HG02571 (cell line): ENCODE measurements around the gene TMIGD3.

Experiments
- ATAC-seq: cut with Tn5 transposase; IDR thresholded peaks from one replicate; pipeline ENCODE4 v1.9.1; 2021; ENCODE audit warnings: mild to moderate bottlenecking, moderate library complexity; ENCODE audit not compliant: unreplicated experiment

TMIGD3 gene

DNA sequence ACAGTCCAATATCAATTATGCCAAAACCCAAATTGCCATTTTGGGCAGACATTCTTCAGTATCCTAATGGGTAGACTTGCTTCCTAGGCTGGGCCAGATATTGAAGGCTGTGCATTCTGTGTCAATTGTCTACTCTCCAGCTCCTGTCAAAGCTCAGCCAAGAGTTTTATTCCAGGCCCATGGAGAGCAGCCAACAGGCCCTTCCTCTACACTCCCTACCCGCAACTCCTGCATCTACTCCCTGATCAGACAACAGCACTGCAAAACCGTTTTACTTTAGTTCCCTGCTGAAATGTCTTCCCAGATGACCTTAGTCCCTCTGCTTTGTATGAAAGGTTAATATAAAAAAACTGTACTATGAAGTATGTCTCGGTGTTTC is 6.6 kb upstream of the TMIGD3 start:
- no peak for ATAC-seq

DNA sequence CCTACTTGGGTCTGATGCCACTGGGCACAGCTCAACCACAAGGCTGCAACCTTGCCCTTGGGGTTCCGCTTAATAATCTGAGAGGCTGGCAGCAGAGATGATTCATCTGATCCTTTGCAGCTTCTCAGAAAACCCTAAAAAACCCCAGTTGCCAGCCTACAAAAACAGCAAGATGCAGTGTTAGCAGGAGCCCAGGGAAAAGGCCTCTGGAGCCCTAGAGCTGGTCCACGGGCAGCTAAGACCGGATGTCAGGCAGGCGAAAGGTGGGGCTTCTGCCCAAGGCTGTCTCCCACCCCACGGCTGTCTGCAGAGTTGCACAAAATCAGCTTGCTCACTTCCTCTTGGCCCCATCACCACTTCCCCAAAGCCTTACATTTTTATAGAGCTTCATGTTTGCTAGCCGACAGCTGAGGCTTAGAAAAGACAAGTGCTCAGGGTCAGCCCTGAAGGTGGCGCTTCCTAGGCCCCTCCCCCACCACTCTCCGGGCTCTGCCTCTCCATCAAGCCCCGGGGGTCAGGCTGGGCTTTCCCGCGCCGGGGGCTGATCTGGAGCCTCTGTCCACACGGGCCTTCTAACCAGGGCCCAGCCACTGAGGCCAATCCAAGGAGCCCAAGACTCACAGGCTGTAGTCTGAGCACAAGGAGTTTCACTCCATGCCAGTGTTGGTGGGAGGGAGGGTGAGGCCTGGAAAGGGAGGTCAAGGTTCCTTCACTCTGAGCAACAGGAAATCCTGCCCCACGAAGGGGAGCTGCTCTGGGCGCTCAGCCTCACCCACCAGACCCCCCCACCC is 4.2 kb upstream of the TMIGD3 start:
- peak; percentile 35 for ATAC-seq

DNA sequence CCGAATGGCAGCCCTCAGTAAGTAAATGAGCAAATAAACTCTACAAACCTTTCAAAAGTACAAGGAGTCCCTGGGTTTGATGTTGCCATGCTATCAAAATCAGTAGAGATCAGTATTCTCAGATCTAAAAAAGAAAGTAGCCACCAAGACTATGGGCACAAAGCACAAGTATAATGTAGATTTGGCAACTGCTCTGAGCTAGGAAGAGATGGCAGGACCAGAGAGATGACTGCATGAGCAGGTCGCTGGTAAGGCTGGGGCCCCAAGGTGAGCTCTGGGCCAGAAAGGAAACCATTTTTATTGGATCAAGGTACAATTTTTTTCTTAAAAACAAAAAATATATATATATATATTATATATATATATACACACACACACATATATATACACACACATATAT is 3.1 kb upstream of the TMIGD3 start:
- no peak for ATAC-seq

DNA sequence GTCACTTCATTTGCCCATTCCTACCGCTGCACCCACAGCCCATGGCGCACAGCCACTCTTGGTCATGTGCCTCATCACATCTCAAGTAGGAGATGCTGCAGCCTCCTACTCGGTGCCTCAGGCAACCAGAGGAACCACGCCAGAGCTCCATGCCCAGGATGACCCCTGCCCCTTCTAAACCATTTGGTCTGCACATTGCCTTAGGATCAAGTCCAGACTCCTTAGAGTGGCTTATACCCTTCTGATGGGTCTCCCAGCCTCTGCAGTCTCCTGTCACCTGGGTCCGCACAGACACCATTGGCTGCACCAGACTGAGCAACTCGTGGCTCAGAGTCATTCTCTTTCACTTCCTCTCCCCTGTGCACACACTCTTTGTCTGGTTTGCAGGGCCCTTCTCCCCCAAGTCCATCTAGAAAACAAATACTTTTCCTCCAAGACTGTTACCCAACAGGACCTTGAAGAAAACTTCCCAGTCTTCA is 2.2 kb upstream of the TMIGD3 start:
- peak; percentile 58 for ATAC-seq

DNA sequence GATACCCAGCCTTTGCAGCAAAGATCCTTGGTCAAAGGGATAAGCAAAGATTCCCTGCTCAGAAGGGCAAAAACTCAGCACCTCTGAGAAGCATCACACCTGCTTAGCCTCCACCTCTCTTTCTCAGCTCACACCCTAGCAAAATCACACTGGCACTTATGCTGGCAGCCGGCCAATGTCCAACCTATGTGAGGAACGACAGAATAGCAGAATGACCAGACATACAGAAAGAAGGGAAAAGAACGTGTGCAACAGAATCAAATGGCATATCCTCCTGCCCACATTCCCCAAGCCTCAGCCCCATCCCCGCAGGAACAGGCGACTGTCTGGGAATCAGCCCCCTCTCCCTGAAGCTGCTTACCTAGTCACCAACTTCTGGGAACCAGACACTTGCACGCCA is 664 bp upstream of the TMIGD3 start:
- ATAC-seq: no peak

DNA sequence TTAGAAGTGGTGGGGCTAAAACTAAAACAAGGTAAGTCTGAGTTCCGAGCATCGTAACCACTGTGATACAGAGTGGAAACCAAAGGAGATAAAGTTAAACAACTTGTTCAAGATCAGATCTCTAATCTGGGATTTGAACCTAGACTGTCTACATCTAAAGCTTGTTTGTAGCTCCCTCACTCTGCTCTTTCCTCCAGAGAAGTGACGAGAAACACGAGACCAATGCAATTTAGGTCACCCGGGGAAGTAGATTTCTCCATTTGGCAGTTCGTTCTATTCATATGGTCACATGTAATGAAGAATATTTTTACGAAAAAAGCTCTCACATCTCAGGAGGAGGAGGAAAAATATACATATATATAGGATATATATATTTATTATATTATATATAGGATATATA is 1.8 kb downstream of the TMIGD3 start:
- no peak for ATAC-seq

DNA sequence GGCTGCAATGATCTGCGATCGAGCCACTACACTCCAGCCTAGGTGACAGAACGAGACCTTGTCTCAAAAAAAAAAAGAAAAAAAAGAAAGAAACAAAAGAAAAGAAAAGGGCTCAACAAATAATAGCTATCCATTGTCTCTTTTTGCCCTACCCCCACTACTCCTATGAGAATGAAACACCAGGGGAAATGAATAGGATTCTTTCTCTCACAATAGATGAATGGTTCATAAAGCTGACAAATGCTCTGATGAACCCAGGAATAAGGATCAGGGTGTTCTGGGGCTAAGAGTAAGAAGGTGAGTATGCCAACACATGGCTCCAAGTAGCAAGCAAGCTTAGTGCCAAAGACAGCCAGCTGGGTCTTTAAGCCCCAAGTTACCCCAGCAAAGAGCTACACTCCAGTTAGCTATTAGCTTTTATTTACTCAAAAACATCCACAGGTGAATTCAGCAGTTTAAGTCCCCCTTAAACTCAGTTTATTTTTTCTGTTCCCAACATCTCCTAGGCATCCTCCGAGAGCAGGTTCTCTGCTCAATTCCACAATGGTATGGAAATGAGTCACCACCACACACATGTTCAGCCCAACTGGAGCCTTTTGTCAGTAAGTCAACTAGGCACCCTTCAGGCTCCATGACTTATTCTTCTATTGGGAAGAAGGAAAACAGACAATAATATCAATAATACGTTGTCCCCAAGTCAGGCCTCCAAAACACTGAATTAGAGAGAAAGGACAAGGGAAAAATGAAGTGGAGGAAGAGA is 4.2 kb downstream of the TMIGD3 start:
- ATAC-seq: no peak

DNA sequence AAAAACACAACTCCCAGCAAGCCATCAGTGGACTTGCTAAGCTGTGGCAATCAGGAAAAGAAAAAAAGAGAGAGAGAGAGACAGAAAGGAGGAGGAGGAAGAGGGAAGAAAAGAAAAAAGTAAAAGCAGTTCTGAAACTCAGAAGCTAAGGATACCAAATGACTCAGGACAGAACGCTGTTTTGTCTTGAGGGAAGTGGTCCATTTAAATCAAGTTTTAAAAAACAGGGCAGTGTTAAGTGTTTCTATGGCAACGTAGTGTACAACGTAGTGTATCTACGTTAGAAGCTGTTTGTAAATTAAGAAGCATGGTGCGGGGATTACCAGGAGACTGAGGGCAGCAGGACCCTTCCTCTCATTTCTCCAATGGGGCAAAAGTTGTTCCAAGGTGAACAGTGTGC is 5.8 kb downstream of the TMIGD3 start:
- no peak for ATAC-seq

DNA sequence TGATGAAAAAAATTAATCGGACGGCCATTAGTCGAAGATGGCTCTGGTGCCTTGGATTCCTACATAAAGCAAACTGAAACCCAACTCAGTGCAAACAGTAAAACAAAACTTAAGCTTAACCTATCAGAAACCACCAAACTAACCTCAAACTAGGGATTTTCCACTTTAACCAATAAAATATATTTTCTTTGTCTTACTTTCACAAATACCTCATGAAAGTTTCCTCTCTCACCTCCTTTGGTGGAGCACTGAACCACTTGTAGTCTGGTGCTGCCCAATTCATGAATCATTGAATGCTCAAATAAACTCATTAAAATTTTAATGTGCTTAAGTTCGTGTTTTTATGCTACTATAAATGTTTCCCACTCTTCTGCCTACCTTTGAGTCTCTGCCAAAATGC is 7.0 kb downstream of the TMIGD3 start:
- no peak for ATAC-seq

DNA sequence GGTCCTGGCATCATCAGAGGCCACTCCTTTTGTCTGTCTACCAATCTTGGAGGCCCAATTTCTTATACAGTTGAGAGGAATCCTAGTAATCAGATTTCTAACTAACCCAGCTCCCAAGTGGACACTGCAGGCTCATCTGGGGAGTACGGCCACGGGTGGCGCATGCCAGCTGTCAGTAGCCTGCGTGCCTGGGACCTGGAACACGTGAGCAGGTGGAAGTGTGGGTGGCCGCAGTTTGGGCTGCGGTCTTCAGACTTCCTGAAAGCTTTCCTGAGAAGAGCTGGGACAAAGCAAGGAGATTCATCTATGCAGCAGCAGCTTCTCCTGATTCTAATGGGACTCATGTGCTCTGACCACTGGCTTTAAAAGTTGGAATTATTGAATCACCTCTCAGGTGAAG is 12.4 kb downstream of the TMIGD3 start:
- ATAC-seq: no peak

DNA sequence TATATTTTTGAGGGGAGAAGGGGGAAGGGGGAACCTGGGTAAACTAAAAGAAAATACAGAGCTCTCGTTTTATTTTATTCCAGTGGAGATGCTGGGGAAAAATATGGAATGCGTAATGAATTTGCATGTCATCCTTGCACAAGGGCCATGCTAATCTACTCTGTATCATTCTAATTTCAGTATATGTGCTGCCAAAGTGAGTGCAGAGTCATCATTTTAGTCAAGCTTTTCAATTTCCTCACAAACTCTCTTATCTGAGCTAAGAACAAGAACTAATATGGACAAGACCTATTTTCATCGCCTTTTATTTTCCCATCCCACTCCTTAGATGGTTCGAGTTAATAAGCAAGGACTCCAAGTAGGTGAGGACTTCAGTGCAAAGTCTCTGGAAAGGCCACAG is 13.2 kb downstream of the TMIGD3 start:
- ATAC-seq: no peak

DNA sequence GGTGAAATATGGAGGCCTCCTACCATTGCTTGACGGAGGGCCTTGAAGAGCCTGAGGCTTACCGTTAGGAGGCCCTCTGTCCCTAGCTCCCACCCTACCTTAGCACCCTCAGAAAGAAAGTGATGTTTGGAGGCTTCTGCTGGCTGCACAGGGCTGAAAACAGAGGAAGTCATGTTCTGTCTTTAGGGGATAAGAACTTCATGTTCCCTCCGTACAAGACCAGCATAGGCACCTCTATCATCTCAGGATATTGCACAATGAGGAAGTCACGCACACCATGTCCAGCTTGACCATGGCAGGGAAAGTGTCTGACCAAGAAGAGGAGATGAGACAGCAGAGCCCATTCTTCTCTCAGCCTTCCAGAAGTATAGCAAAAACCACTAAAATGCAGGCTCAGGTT is 13.8 kb downstream of the TMIGD3 start:
- ATAC-seq: no peak

DNA sequence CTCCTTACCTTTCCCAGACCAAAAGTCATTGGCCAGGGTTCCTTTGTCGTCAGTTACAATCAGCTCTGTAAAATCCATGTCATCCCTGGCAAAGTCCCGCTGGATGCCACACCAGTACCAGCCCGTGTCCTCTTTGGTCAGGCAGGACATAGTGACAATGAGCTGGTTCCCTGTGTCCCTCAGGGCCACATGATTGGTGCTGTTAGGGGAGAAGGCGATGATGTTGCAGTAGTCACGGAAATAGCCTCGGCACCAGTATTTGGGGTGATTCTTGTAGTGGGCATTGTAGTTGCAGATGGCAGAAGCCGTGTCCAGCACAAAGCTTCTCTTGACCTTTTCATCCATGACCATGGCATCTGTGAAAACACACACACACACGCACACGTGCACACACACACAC is 14.8 kb downstream of the TMIGD3 start:
- no peak for ATAC-seq

DNA sequence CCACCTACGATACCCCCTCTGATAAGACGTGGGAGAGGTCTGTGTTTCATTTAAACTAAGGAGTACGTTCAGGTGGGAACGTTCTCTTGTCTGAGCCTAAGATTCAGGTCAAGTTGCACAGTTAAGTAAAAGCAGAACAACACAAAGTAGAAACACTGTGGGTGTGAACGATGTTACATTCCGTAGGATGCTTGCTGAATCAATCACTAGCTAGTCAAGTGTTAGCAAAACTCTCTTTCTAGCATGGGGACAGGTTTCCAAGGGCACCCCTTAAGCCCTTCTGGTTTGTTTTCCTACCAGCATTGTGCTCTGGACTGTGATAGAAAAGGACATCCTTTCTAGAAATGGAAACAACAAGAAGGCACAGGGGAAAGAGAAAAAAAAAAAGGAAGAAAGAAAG is 16.3 kb downstream of the TMIGD3 start:
- no peak for ATAC-seq

DNA sequence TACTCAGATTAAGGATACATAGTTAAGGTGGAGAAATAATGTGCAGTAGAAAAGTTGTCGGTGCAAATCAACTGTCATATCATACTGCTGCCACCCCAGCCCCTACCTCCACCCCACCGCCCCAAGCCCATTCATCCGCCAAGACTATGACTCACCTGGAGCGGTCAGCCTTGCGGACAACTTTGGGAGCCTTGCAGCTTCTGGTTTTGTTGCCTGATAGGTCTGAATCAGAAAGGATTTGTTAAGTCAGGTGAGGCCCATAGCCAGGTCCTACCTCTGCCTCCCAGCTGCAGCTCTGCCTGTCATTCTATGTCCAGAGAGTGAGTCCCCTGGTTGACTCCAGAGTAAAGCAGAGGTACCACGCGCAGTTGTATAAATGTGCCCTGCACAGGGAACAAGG is 17.0 kb downstream of the TMIGD3 start:
- ATAC-seq: no peak

DNA sequence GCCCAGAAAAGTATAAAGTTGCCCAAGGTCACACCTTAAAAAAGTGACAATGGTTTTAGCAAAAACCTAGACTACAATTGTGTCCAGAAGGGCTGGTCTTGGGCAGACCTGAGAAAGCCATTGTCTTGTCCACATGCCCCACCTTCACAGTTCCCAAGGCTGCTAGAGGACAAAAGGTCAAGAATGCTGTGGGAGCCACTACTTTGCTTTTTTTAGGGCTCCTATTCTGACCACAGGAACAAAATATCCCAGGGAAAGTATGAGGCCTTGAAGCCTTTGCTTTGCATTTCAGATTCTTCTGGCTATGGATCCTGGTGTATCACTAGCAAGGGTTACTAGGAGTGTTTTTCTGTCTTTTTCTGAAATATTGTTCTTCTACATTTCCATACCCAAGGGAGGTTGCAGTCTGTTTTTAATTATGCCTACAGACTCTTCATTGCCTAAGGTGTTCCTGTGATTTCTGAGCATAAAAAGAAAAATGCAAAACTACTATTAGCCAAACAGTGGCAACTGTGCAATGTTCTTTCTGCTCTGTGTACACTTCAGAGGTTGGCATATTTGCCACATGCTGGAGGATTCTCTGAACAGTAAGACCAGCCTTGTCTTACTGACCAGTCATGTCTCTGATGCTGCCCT is 18.9 kb downstream of the TMIGD3 start:
- ATAC-seq: no peak

DNA sequence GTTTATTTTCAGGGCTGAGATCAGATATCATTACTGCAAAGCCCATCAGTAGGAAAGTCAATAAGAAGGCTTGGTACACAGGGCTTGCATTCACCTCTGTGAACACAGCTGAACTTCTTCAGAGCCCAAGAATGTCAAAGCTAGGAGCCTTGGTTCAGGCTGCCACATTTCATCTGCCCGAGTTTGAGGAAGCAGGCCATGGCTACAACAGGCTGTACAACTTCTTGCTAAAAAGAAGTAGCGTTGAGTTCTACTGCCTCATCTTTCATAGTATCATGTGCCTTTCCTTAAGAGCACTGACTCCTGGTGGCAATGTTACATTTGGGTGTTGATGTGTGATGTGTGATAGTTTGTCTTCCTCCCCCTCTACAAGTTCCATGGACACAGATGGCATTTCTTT is 19.6 kb downstream of the TMIGD3 start:
- no peak for ATAC-seq

DNA sequence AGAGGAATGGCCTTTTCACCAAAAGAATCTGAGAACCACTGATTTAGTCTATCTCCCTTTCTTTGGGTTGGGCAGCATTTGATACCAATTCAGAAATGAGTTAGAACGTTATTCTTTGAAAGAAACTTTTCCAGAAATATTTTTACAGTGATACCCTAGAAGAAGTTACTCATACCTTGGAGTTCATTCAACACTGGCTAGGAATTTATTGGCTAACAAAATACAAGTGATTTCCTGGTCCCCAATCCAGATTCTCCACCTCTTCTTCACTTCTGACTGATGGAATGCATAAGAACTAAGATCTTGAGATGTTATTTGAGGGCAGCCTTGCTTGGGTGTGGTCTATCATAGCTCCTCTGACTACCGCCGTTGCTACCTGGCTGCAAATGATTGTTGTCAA is 20.3 kb downstream of the TMIGD3 start:
- ATAC-seq: no peak

DNA sequence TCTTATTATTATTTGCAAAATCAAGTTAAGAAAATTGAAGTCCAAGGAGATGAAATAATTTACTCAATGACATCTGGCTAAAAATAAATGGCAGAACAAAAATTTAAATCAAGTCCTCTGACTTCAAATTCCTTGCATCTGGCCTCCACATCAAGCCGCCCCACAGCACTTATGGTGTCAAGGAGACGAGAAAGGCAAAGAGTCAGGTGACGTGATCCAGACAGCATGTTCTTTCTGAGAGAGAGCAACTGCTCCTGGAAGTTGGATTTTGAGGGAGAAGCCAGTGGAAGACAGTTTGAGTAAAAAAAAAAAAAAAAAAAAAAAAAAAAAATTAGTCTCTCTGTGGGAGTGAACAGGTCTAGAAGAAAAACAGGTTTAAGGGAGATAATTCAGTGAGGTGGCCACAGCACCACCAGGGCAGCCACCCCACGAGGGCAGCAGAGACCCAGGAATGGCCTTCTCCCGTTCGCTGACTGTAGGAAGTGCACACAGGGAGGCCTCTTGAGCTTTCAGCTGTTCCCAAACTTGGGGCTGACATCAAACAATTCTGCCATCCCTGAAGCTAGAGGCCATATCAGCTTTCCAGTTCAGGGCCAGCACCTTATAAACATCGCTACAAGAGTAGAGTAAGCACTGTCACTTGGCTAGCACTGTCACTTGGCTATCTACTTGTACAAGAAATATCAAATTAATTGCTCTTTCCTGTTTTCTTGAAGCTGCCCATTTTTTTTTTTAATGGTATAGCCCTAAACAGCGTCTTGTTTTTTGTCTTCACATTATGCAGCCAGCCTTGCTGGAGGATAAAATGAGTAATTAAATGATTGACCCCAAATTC is 21.8 kb downstream of the TMIGD3 start:
- no peak for ATAC-seq

DNA sequence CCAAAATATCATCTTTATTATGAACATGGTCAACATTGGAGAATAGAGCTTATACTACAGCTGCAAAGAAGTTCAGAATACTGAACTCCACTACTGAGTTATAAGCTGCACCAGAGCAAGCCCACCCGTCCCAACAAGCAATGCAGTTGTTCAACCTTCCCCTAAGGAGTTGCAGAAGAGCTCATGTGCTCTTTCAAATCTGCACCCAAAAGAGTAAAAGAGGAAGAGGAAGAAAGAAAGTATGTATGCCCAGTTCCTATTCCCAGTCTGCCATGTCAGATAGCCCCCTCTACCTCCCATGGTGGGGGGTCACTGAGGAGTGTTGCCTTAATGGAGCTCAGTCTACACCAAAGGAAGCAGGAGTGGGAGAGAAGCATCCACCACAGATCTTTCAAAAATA is 22.8 kb downstream of the TMIGD3 start:
- no peak for ATAC-seq

DNA sequence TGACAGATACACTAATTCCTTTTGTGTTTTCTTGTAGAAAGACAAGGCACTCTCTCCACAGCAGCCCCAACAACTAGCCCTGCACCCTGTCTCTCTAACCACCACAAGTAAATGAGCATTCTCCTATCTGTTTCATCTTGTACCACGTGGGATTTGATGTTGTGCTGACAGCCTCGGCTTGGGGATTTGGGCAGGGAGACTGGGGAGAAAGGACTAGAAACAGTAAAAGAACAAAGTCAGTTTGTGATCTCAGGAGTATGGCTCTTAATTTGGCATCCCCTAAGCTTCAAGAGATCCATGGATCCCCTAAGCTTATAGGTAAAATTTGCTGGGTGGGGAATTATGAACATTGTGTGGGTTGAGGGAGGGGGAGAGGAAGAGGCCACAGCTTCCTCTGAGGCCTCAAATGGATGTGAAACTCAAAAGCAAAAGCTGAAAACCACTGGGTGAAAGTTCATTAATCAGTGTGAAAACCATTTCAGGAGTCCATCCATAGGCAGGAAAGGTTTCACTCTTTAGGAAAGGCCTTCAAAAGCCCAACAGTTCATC is 26.6 kb downstream of the TMIGD3 start:
- peak; percentile 69 for ATAC-seq
